Caco-2 (cell line): Measurements from ENCODE around the gene AUH. TPM values are rescaled to one million over a fixed set of nuclear protein-coding genes. Genes with fewer than 3 reads are reported as not detected.

ENCODE experiments used
- BruUV-seq: library from RNA; stranded (reverse); fragments of 400-500 nt; replicated peaks from 2 replicates; lab custom pipeline; 2021; lab: Mats Ljungman, UMichigan
- CTCF ChIA-PET: fragments of 300-600 bp; sonication (Branson Sonifier 250); formaldehyde crosslinking; loops from one replicate; lab custom pipeline; 2022; ENCODE audit warnings: antibody characterized with exemption; lab: Charles Lee
- POLR2A ChIA-PET: fragments of 300-600 bp; sonication (Branson Sonifier 250); formaldehyde crosslinking; loops from one replicate; lab custom pipeline; 2022; ENCODE audit warnings: antibody characterized with exemption; lab: Charles Lee
- DNase-seq, 2 experiments: peaks; one replicate each; pipeline versions ENCODE4 v3.0.0 to v3.0.0-alpha.2; 2020 to 2022
- H3K27me3 ChIP-seq: replicated peaks from 2 replicates; pipeline ENCODE4 v1.6.0; 2011; ENCODE audit warnings: low read length; ENCODE audit not compliant: control insufficient read depth, insufficient read depth
- H3K36me3 ChIP-seq: 2 replicates; pipeline ENCODE4 v1.5.1; 2011; ENCODE audit warnings: low read length; ENCODE audit not compliant: control insufficient read depth, insufficient read depth
- H3K4me1 ChIP-seq: fragments of 250-450 bp; sonication (Bioruptor Pico); 2 replicates; pipeline ENCODE4 v1.5.1; 2020; ENCODE audit warnings: mild to moderate bottlenecking
- H3K4me3 ChIP-seq: 2 replicates; pipeline ENCODE4 v1.5.1; 2011; ENCODE audit warnings: low read depth, mild to moderate bottlenecking, control low read depth, low read length
- H3K9me3 ChIP-seq: fragments of 250-450 bp; sonication (Bioruptor Pico); 2 replicates; pipeline ENCODE4 v1.5.1; 2020; ENCODE audit warnings: mild to moderate bottlenecking, moderate library complexity
- H3K27ac Mint-ChIP-seq: one replicate; pipeline ENCODE4 v1.8.0; 2022; ENCODE audit warnings: mixed read lengths; ENCODE audit not compliant: unreplicated experiment
- H3K27me3 Mint-ChIP-seq: one replicate; pipeline ENCODE4 v1.8.0; 2022; ENCODE audit warnings: mixed read lengths; ENCODE audit not compliant: insufficient read depth, unreplicated experiment
- H3K36me3 Mint-ChIP-seq: one replicate; pipeline ENCODE4 v1.8.0; 2022; ENCODE audit warnings: mild to moderate bottlenecking, mixed read lengths; ENCODE audit not compliant: insufficient read depth, unreplicated experiment
- H3K4me1 Mint-ChIP-seq: one replicate; pipeline ENCODE4 v1.8.0; 2022; ENCODE audit warnings: low read depth, mixed read lengths; ENCODE audit not compliant: unreplicated experiment
- H3K4me3 Mint-ChIP-seq: one replicate; pipeline ENCODE4 v1.8.0; 2022; ENCODE audit warnings: mild to moderate bottlenecking, moderate library complexity, mixed read lengths; ENCODE audit not compliant: unreplicated experiment
- H3K9me3 Mint-ChIP-seq: one replicate; pipeline ENCODE4 v1.8.0; 2022; ENCODE audit warnings: mixed read lengths; ENCODE audit not compliant: unreplicated experiment
- CTCF ChIP-seq, 2 experiments: fragments of 200-600 bp in 1 of 2; IDR thresholded peaks; 1 replicate in 1 of 2; 2 replicates in 1 of 2; pipeline versions ENCODE4 v1.5.1 to v1.8.0; 2011 to 2022; ENCODE audit warnings: antibody characterized with exemption in 1 of 2, control low read depth in 1 of 2, inconsistent platforms in 1 of 2, low read depth in 1 of 2, low read length in 1 of 2, mild to moderate bottlenecking in 1 of 2, moderate library complexity in 1 of 2; ENCODE audit not compliant: insufficient read depth in 1 of 2, severe bottlenecking in 1 of 2, unreplicated experiment in 1 of 2
- intact Hi-C: fragments of 100-400 bp; cut with micrococcal nuclease; formaldehyde crosslinking; loops from one replicate; pipeline ENCODE4 v1.10.0; 2022; ENCODE audit not compliant: unreplicated experiment
- total RNA-seq: library from RNA; stranded (reverse); gene quantifications from 2 replicates; pipeline ENCODE4 v1.2.3, GENCODE V29; 2022

AUH gene
- total RNA-seq, 1 experiment from 2014 or later, result 10.3 TPM

- POLR2A ChIA-PET, result no interaction called here
- Mint-ChIP-seq H3K27ac (no peak overlapping the region), H3K4me3 (no peak overlapping the region), H3K9me3 (no peaks in the 10 kb centered on the region), H3K4me1 (no peaks in the 10 kb centered on the region), H3K36me3 (no peaks in the 10 kb centered on the region), H3K27me3 (no peaks in the 10 kb centered on the region)
- Histone ChIP-seq H3K4me3 (no peak overlapping the region), H3K9me3 (no peaks in the 10 kb centered on the region), H3K4me1 (no peaks in the 10 kb centered on the region), H3K36me3 (no peaks in the 10 kb centered on the region), H3K27me3 (no peaks in the 10 kb centered on the region)
- BruUV-seq, result no TSS peak
- intact Hi-C loops, result no loop called here
- TF ChIP-seq CTCF (IDR thresholded peaks at IDR 0.05; ENCODE audit: insufficient read depth in 1 of 2, low read depth in 1 of 2, low read length in 1 of 2, severe bottlenecking in 1 of 2, unreplicated experiment in 1 of 2), result no peak
- CTCF ChIA-PET, result no interaction called here
- no peak for DNase-seq
Measured at GRCh38 chr9:91303741-91304415, 57.8 kb downstream of the AUH start.

DNA sequence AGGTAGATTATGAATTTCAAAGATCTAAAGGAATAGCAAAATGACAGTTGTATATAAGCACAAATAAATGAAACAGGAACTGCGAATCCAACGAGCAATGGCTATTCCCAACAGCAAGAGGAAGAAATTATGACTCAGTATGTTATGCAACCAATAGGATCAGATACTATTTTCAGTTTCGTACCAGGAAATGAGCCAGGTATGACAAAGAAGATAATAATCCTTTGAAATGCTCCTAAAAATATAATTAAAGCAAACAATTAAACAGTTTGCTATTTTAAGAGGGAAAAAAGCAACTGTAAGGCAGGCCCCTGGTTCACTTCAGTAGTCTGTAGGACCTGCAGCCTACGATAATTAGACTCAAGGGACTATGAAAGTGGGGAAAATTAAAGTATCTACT, 58.9 kb downstream of the AUH start:
- Mint-ChIP-seq H3K36me3 (no peaks in the 10 kb centered on the region), H3K27me3 (no peaks in the 10 kb centered on the region), H3K27ac (no peak overlapping the region), H3K9me3 (no peaks in the 10 kb centered on the region), H3K4me1 (no peaks in the 10 kb centered on the region), H3K4me3 (no peak overlapping the region)
- ChIA-PET POLR2A (no interaction called here), CTCF (no interaction called here)
- intact Hi-C loops, result no loop called here
- DNase-seq, result no peak
- H3K27me3 ChIP-seq, result no peaks in the 10 kb centered on the region
- no TSS peak for BruUV-seq
- no peaks in the 10 kb centered on the region for H3K9me3 ChIP-seq
- no peak for TF ChIP-seq CTCF (IDR thresholded peaks at IDR 0.05; ENCODE audit: insufficient read depth in 1 of 2, low read depth in 1 of 2, low read length in 1 of 2, severe bottlenecking in 1 of 2, unreplicated experiment in 1 of 2)
- H3K4me1 ChIP-seq, result no peaks in the 10 kb centered on the region
- no peak overlapping the region for H3K4me3 ChIP-seq
- no peaks in the 10 kb centered on the region for H3K36me3 ChIP-seq

- DNase-seq, result no peak
- H3K36me3 ChIP-seq, result no peaks in the 10 kb centered on the region
- no peaks in the 10 kb centered on the region for H3K36me3 Mint-ChIP-seq
- no peaks in the 10 kb centered on the region for H3K9me3 ChIP-seq
- intact Hi-C loops, result no loop called here
- H3K27ac Mint-ChIP-seq, result no peak overlapping the region
- no peaks in the 10 kb centered on the region for H3K9me3 Mint-ChIP-seq
- H3K4me1 ChIP-seq, result no peaks in the 10 kb centered on the region
- ChIA-PET CTCF (no interaction called here), POLR2A (no interaction called here)
- no peak overlapping the region for H3K4me3 Mint-ChIP-seq
- no peak for TF ChIP-seq CTCF (IDR thresholded peaks at IDR 0.05; ENCODE audit: insufficient read depth in 1 of 2, low read depth in 1 of 2, low read length in 1 of 2, severe bottlenecking in 1 of 2, unreplicated experiment in 1 of 2)
- BruUV-seq, result no TSS peak
- H3K27me3 Mint-ChIP-seq, result no peaks in the 10 kb centered on the region
- no peaks in the 10 kb centered on the region for H3K4me1 Mint-ChIP-seq
- H3K4me3 ChIP-seq, result no peak overlapping the region
- no peaks in the 10 kb centered on the region for H3K27me3 ChIP-seq
Measured at GRCh38 chr9:91301161-91301560, 60.6 kb downstream of the AUH start.
